ENCODE results near the gene CDH16. TPM values are rescaled to one million over a fixed set of nuclear protein-coding genes. Genes with fewer than 3 reads are reported as not detected.
"Not testable (repeated sequence)": the region's sequence is repeated elsewhere in the genome, so short reads cannot be mapped to it uniquely, and the experiment has no call there.

CDH16 gene
- total and polyA plus RNA-seq, 2 donors (not counting 3 experiments of a cell fraction or from before 2014, with no cell fraction given), result not detected

GRCh38 chr16:66958857-66959703 is 40.4 kb upstream of the CDH16 start:
- TF ChIP-seq FOS (IDR thresholded peaks at IDR 0.05; ENCODE audit: borderline replicate concordance, insufficient read depth, low read length), result no peak
- TF ChIP-seq JUN (IDR thresholded peaks at IDR 0.05; ENCODE audit: borderline replicate concordance, insufficient read depth, insufficient read length, low read depth), result no peak
- no peak for TF ChIP-seq MYC (IDR thresholded peaks at IDR 0.05; ENCODE audit: low read depth, low read length)
- TF ChIP-seq, protein P1, sequence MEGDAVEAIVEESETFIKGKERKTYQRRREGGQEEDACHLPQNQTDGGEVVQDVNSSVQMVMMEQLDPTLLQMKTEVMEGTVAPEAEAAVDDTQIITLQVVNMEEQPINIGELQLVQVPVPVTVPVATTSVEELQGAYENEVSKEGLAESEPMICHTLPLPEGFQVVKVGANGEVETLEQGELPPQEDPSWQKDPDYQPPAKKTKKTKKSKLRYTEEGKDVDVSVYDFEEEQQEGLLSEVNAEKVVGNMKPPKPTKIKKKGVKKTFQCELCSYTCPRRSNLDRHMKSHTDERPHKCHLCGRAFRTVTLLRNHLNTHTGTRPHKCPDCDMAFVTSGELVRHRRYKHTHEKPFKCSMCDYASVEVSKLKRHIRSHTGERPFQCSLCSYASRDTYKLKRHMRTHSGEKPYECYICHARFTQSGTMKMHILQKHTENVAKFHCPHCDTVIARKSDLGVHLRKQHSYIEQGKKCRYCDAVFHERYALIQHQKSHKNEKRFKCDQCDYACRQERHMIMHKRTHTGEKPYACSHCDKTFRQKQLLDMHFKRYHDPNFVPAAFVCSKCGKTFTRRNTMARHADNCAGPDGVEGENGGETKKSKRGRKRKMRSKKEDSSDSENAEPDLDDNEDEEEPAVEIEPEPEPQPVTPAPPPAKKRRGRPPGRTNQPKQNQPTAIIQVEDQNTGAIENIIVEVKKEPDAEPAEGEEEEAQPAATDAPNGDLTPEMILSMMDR (IDR thresholded peaks at IDR 0.05; ENCODE audit: extremely low read depth in 1 of 2, insufficient read depth in 1 of 2, low read depth in 1 of 2, low read length in 2 of 2), result no peak
- TF ChIP-seq, protein P2, sequence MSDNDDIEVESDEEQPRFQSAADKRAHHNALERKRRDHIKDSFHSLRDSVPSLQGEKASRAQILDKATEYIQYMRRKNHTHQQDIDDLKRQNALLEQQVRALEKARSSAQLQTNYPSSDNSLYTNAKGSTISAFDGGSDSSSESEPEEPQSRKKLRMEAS (IDR thresholded peaks at IDR 0.05; ENCODE audit: insufficient read depth, insufficient read length), result no peak
- TF ChIP-seq EZH2 (IDR thresholded peaks at IDR 0.05; ENCODE audit: borderline replicate concordance, low read depth, low read length, severe bottlenecking), result no peak
- no peak for TF ChIP-seq POLR2A (IDR thresholded peaks at IDR 0.05; ENCODE audit: low read depth, low read length)
- TF ChIP-seq POLR2AphosphoS5 (IDR thresholded peaks at IDR 0.05; ENCODE audit: insufficient read depth, low read depth, low read length), result no peak
- no peak for TF ChIP-seq GATA2 (IDR thresholded peaks at IDR 0.05; ENCODE audit: insufficient read depth, insufficient read length, low read depth, low read length)
- CTCF ChIA-PET, result interaction anchor here (4.7 kb wide), 1 partner anchor 196 kb away, joined by 26 read pairs; no protein-coding TSS in a partner anchor
- H3K4me1 ChIP-seq (ENCODE audit: control insufficient read depth, extremely low read depth, insufficient read depth, low read length), result no peaks in the 10 kb centered on the region
- POLR2A ChIA-PET, result no interaction called here
- intact Hi-C loops (cut with micrococcal nuclease), result loop anchor here (10.0 kb wide), 1 partner anchor 436 kb away; the partner anchor contains the start of gene TPPP3
- DNase-seq (ENCODE audit: low read depth, low spot score) (no peak), FAIRE-seq (no peak)
- H3K36me3 ChIP-seq (ENCODE audit: control insufficient read depth in 2 of 2, extremely low read depth in 1 of 2, insufficient read depth in 2 of 2, low read length in 2 of 2), result no peaks in the 10 kb centered on the region
- no peaks in the 10 kb centered on the region for H4K20me1 ChIP-seq (replicated peaks; ENCODE audit: control insufficient read depth, extremely low read depth, insufficient read depth, low read length)
- no peak overlapping the region for H3K4me3 ChIP-seq (replicated peaks in 1 of 3; ENCODE audit: insufficient read depth in 1 of 3, low read depth in 1 of 3, low read length in 3 of 3)
- H3K9me3 ChIP-seq (replicated peaks; ENCODE audit: control insufficient read depth, insufficient read depth, low read length), result no peaks in the 10 kb centered on the region
- no peak overlapping the region for H3K4me2 ChIP-seq (ENCODE audit: insufficient read depth, low read length)
- H3K27me3 ChIP-seq (ENCODE audit: control insufficient read depth in 2 of 2, insufficient read depth in 2 of 2, low read length in 2 of 2), result peaks cover 1 to 2% of the 10 kb centered on the region in 2 experiments
- no peaks in the 10 kb centered on the region for H3K9me1 ChIP-seq (replicated peaks; ENCODE audit: control insufficient read depth, extremely low read depth, insufficient read depth, low read length)
- dilution Hi-C loops (cut with MboI; ENCODE audit: extremely low pct_ligation_motif_present, low sequenced_read_pairs), result no loop called here
- no peak overlapping the region for H3K27ac ChIP-seq (ENCODE audit: insufficient read depth, low read depth, low read length)
- H2AFZ ChIP-seq (ENCODE audit: low read depth, low read length), result no peak overlapping the region
- H3K79me2 ChIP-seq (ENCODE audit: control insufficient read depth, insufficient read depth, low read length), result no peaks in the 10 kb centered on the region
- BruUV-seq (replicated peaks), result no TSS peak
- H3K9ac ChIP-seq (replicated peaks; ENCODE audit: extremely low read depth, insufficient read depth, low read length), result no peak overlapping the region

- H3K27me3 ChIP-seq (ENCODE audit: control insufficient read depth in 2 of 2, insufficient read depth in 2 of 2, low read length in 2 of 2); dilution Hi-C loops (cut with MboI; ENCODE audit: extremely low pct_ligation_motif_present, low sequenced_read_pairs); POLR2A ChIA-PET; H3K4me2 ChIP-seq (ENCODE audit: insufficient read depth, low read length); DNase-seq (ENCODE audit: low read depth, low spot score); H2AFZ ChIP-seq (ENCODE audit: low read depth, low read length); H3K4me1 ChIP-seq (ENCODE audit: control insufficient read depth, extremely low read depth, insufficient read depth, low read length); H3K36me3 ChIP-seq (ENCODE audit: control insufficient read depth in 2 of 2, extremely low read depth in 1 of 2, insufficient read depth in 2 of 2, low read length in 2 of 2); H3K79me2 ChIP-seq (ENCODE audit: control insufficient read depth, insufficient read depth, low read length); H3K9me3 ChIP-seq (replicated peaks; ENCODE audit: control insufficient read depth, insufficient read depth, low read length); H3K4me3 ChIP-seq (replicated peaks in 1 of 3; ENCODE audit: insufficient read depth in 1 of 3, low read depth in 1 of 3, low read length in 3 of 3); H3K9ac ChIP-seq (replicated peaks; ENCODE audit: extremely low read depth, insufficient read depth, low read length); FAIRE-seq; BruUV-seq (replicated peaks); H4K20me1 ChIP-seq (replicated peaks; ENCODE audit: control insufficient read depth, extremely low read depth, insufficient read depth, low read length); H3K27ac ChIP-seq (ENCODE audit: insufficient read depth, low read depth, low read length); H3K9me1 ChIP-seq (replicated peaks; ENCODE audit: control insufficient read depth, extremely low read depth, insufficient read depth, low read length): not testable (repeated sequence)
- CTCF ChIA-PET, result interaction anchor here (0.7 to 4.7 kb wide), 5 partner anchors 61 to 558 kb away, joined by 3 to 26 read pairs (median 3); no protein-coding TSS in a partner anchor
- intact Hi-C loops (cut with micrococcal nuclease), result loop anchor here (10.0 kb wide), 1 partner anchor 439 kb away; the partner anchor contains the start of gene TPPP3
Observed at GRCh38 chr16:66956154-66956457, 37.4 kb upstream of the CDH16 start.
